HG02981 (cell line): ENCODE data around the gene HSH2D.

ENCODE experiments used
- ATAC-seq: cut with Tn5 transposase; IDR thresholded peaks from one replicate; pipeline ENCODE4 v1.9.1; 2021; ENCODE audit warnings: mild to moderate bottlenecking, moderate library complexity; ENCODE audit not compliant: unreplicated experiment

The HSH2D gene

GRCh38 chr19:16190736-16191135 is 47.3 kb downstream of the HSH2D start:
- no peak for ATAC-seq

DNA sequence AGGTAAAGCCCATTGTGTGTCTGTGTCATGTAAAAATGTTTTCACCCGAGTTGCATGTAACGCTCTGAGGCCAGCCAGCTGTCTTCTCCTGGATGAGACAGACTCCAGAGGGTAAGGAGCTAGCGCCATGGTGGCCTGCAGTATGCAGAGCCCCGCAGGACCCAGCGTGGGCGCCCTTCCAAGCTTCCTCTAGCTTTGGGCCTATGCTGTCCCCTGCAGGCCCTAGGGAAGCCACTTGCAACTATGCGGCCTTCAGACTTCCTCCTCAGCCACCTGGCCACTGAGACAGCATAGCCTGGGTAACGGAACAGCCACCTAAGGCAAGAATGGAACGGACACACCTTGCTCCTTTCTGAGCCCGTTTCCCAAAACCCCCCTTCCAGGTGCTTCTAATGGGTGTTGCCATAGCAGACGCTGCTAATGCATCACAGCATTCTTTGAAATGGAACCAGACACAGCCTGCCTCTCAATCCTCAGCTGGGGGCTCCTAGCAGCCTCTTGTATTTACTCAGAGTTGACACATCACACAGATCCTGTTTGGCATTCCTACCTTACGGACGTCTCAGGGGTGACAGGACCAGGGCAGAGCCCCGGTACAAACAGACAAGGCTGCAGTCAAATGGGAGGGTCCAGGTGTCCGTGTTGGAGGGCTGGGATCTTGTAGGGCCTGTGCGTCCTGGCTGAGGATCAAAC is 47.9 kb downstream of the HSH2D start:
- no peak for ATAC-seq

- no peak for ATAC-seq
These were observed 50.0 kb downstream of the HSH2D start for GRCh38 chr19:16193466-16193865.

DNA sequence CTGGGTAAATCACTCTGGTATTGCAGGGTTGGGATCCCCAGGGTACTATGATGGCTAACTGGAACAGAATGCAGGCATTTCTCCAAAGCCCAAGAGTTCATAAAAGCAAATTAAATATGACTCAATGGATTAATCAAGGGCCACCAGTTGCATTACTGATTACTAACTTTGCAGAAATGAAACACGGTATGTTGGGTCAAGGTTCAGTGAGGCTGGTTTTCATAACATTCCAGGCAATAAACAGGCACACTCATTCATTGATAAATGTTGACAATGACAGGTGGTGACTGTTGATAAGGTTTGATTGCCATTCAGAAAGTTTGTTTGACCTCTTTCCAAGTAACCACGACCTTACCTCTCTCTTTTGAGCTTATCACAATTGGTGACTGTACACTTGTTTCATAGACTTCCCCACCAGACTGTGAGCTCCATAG is 53.7 kb downstream of the HSH2D start:
- ATAC-seq, result no peak

- ATAC-seq, result peak; percentile 82
These were observed 54.3 kb downstream of the HSH2D start, which contains the start of gene AP1M1 for GRCh38 chr19:16197622-16198369. AP1M1 (plus strand) TSS chr19:16197911; CDS start chr19:16198027, 116 bp downstream.

DNA sequence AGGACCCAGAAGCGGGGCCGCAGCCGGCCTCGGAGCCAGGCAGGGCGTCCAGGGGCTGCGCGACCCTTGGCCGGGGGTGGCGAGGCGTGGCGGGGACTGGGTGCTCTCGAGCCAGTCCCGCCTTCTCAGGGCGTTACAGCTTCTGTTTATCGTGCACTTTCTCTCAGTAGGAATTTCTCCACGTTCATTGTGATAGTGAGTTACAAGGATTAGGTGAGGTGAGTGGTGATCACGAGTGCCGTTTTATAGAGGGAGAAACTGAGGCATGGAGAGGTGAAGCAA is 54.8 kb downstream of the HSH2D start:
- ATAC-seq, result no peak

- no peak for ATAC-seq
These were observed 55.9 kb downstream of the HSH2D start for GRCh38 chr19:16199275-16199932.

- no peak for ATAC-seq
These were observed 56.8 kb downstream of the HSH2D start for GRCh38 chr19:16200038-16201010.

DNA sequence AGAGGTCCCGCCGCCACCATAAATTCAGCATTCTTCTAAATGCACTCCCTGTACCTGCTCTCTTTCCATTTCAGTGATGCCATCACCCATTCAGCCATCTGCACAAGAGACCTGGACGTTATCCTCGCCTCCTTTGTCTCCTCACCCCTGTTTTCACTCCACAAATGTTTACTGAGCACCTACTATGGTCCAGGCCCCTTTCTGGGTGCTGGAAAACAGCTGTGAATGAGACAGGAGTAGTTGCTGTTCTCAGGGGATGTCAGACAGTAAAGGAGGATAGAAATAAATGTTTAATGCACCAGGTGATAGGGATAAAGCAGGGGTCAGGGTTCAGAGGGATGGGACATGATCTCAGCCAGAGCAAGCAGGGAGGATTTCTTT is 57.5 kb downstream of the HSH2D start:
- ATAC-seq, result no peak

- ATAC-seq, result no peak
These were observed 59.1 kb downstream of the HSH2D start for GRCh38 chr19:16202320-16203255.

DNA sequence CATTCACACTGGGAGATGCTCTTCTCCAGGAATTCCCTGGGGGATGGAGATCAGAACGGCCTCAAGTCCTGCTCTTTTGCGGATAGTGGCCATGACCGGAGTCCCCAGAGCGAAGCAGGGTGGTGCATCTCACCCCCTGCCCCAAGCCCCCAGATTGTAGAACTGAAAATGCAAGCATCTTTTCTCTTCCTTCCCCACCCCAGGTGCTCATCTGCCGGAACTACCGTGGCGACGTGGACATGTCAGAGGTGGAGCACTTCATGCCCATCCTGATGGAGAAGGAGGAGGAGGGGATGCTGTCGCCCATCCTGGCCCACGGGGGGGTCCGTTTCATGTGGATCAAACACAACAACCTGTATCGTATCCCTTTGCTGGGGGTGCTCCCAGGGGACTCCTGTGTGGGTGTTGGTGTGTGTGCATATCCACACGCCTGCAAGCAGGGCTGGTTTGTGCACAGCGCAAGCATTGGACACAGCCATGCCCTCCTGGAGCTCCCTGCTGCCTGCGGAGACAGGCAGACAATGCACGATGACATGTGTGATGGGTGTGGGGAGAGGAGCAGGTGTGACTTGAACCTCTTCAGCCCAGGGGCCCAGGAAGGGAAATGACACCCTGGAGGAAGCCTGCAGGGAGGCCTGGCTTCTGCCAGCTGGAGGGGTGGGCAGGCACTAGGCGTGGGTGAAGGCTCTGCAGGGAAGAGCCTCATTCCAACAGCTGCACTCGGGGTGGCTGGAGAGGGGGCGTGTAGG is 59.9 kb downstream of the HSH2D start:
- ATAC-seq, result no peak

GRCh38 chr19:16204005-16204294 is 60.5 kb downstream of the HSH2D start:
- ATAC-seq, result no peak

DNA sequence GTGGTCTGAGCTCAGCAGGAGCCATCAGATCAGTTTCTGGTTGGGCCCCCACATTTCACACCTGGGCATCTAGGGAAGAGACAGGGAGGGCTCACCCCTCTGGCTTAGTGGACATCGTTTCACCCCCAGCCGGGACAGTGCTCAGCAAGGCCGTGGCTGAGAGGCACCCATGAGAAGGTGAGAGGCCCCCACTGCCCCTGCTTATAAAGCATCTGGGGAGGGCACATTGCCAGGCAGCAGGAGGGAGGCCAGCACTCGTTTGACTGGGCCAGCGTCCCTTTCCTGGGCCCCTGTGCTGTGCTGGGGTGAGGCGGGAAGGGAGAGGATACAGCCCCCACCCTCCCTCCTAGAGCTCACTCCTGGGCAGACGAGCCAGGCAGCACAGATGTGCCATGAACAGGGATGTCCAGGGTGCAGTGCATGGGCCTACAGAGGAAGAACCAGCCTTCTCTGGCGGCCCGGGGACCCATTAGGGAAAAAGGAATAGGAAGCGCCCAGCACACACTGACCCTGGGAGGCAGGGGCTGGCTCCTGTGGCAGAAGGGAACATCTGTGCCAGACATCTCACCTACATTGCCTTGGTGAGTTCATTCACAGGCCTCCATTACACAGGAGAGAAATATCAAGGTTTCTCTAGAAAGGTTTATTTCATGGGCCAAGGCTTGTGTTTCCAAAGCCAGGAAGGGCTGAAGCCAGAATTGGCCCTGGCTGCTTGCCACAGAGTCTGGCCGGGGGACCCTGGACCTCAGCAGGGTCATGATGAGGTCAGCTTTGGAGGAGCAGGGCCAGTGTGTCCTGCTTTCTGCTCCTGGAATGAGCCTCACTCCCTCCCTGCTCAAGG is 61.9 kb downstream of the HSH2D start:
- ATAC-seq, result no peak

DNA sequence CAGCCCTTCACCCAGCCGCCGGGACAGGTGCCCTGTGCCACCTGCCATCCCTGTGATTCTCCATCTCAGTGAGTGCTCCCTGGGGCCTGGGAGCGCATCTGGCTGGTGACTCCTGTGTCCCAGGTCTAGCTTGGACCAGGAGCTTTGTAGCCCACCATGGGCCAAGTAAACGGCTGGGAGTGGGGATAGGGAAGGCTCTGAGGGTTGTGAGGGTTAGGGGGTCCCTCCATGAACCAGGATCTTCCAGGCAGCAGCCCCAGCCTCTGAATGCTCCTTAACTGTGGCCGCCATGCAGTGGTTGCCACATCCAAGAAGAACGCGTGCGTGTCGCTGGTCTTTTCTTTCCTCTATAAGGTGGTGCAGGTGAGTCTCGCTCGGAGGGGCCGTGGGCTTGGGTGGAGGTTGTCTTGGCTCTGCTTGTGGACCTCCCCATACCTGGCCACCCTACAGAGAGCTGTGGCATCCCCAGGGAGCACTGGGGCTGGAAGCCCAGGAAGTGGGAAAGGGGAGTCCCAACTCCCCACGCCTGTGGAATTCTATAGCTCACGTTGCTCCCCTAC is 62.6 kb downstream of the HSH2D start:
- no peak for ATAC-seq

- ATAC-seq, result no peak
These were observed 63.2 kb downstream of the HSH2D start for GRCh38 chr19:16206637-16207036.

- ATAC-seq, result no peak
These were observed 63.6 kb downstream of the HSH2D start for GRCh38 chr19:16207063-16207462.

DNA sequence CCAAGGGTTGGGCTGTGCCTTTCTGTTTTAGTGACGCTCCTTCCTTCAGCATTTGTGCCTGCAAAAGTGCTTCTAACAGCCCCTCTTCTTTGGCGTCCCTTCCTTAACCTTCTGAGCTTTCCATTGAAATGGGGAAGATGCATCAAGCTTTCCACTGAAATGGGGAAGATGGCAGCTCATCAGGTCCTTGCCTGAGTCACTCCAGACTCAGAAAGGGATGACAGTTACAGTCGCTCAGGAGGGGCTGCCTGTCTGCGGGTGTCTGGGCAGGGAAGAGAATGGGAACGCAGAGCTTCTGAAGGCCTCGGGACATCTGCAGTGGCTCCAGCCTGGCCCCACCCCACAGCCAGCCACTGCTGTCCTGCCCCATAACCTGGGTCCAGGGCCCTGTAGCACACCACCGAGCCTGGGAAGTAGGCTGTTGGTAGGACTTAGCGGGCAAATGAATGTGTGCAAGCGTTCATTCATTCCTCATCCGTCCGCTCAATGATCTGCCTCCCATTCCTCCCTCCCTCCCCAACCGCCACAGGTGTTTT is 64.1 kb downstream of the HSH2D start:
- no peak for ATAC-seq
